Adrenal gland (tissue), 5 donors: ENCODE results near the gene BATF.

Source experiments
- CTCF ChIP-seq, 6 experiments: fragments of 450-650 bp in 4 of 6; fragments of 200-600 bp in 2 of 6; sonication (generic) in 1 of 6; IDR thresholded peaks; 1 replicate in 5 of 6; 2 replicates in 1 of 6; pipeline versions ENCODE4 v1.5.1 to v1.8.0; 2016 to 2021; ENCODE audit warnings: antibody characterized with exemption in 6 of 6, mild to moderate bottlenecking in 2 of 6, moderate library complexity in 1 of 6
- POLR2A ChIP-seq, 2 donors: fragments of 450-650 bp; IDR thresholded peaks; one replicate each; pipeline ENCODE4 v1.6.1; 2017; ENCODE audit warnings: antibody characterized with exemption in 2 of 2, mild to moderate bottlenecking in 2 of 2, moderate library complexity in 1 of 2
- donor health status: DM: no; HTN: no; CAD: no.

DNA sequence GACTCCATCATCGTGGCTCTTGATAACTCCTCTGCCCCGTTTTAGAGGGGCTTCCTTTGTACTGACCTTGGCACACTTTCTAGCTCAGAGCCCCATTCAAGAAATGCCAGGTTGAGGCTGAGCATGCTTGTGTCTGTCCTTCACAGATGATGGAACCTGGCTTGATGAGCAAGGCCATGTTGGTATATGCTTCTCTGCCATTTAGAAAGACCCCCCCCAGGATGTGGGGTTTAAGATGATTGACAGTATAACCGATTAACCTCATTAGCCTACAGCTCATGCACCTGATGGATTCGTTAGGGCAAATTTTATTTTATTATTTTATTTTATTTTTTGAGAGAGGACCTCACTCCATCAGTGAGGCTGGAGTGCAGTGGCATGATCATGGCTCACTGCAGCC is 21.0 kb downstream of the BATF start:
- TF ChIP-seq CTCF (IDR thresholded peaks at IDR 0.05) = no peak
- TF ChIP-seq POLR2A (IDR thresholded peaks at IDR 0.05) = no peak
